DOHH2 (cell line): ENCODE measurements around the gene CDK19.

ENCODE experiments used
- H3F3A ChIP-seq: fragments of 200-600 bp; sonication (generic), shearing (Covaris generic); 2 replicates; pipeline ENCODE4 v1.6.0; 2016; ENCODE audit warnings: antibody characterized with exemption, mild to moderate bottlenecking; ENCODE audit not compliant: control insufficient read depth, insufficient read depth
- H3K27ac ChIP-seq: fragments of 200-600 bp; sonication (generic); 2 replicates; pipeline ENCODE4 v1.5.1; 2014; ENCODE audit warnings: low read depth, mild to moderate bottlenecking, low read length, moderate library complexity
- H3K27me3 ChIP-seq: fragments of 200-600 bp; sonication (generic); 2 replicates; pipeline ENCODE4 v1.6.1; 2014; ENCODE audit warnings: mild to moderate bottlenecking, low read length, mixed read lengths; ENCODE audit not compliant: control insufficient read depth
- H3K36me3 ChIP-seq: fragments of 200-600 bp; sonication (generic); 2 replicates; pipeline ENCODE4 v1.6.1; 2014; ENCODE audit warnings: mild to moderate bottlenecking, low read length, moderate library complexity, mixed read lengths; ENCODE audit not compliant: control insufficient read depth
- H3K4me1 ChIP-seq: fragments of 200-600 bp; sonication (generic); 2 replicates; pipeline ENCODE4 v1.6.1; 2014; ENCODE audit warnings: mild to moderate bottlenecking, low read length, mixed read lengths; ENCODE audit not compliant: control insufficient read depth
- H3K4me2 ChIP-seq: fragments of 200-600 bp; sonication (generic); 2 replicates; pipeline ENCODE4 v1.6.0; 2014; ENCODE audit warnings: mild to moderate bottlenecking, low read length, moderate library complexity
- H3K4me3 ChIP-seq: fragments of 200-600 bp; sonication (generic); 2 replicates; pipeline ENCODE4 v1.5.1; 2014; ENCODE audit warnings: mild to moderate bottlenecking, low read length, mixed read lengths
- H3K79me2 ChIP-seq: fragments of 200-600 bp; sonication (generic); 2 replicates; pipeline ENCODE4 v1.6.1; 2014; ENCODE audit warnings: mild to moderate bottlenecking, low read length, mixed read lengths; ENCODE audit not compliant: control insufficient read depth
- H3K9me2 ChIP-seq: fragments of 200-600 bp; sonication (generic); replicated peaks from 2 replicates; pipeline ENCODE4 v1.6.1; 2014; ENCODE audit warnings: mild to moderate bottlenecking, low read length, mixed read lengths; ENCODE audit not compliant: control insufficient read depth
- H3K9me3 ChIP-seq: fragments of 200-600 bp; sonication (generic); 2 replicates; pipeline ENCODE4 v1.6.1; 2014; ENCODE audit warnings: antibody characterized with exemption, low read length, mixed read lengths; ENCODE audit not compliant: control insufficient read depth, insufficient read depth
- H4K20me1 ChIP-seq: fragments of 200-600 bp; sonication (generic); 2 replicates; pipeline ENCODE4 v1.6.0; 2014; ENCODE audit warnings: low read depth, mild to moderate bottlenecking, antibody characterized with exemption, low read length, moderate library complexity; ENCODE audit not compliant: control insufficient read depth, insufficient read depth
- CTCF ChIP-seq: fragments of 200-600 bp; sonication (generic); IDR thresholded peaks from one replicate; pipeline ENCODE4 v1.5.1; 2014; ENCODE audit warnings: antibody characterized with exemption, mild to moderate bottlenecking, low read depth, low read length; ENCODE audit not compliant: poor library complexity, severe bottlenecking
- EZH2phosphoT487 ChIP-seq: fragments of 200-600 bp; sonication (generic); IDR thresholded peaks from 2 replicates; pipeline ENCODE4 v1.6.1; 2017; ENCODE audit warnings: borderline replicate concordance, mild to moderate bottlenecking, antibody characterized with exemption, low read length, moderate library complexity, mixed read lengths

Gene CDK19

GRCh38 chr6:110693296-110693695 lies 122.0 kb downstream of the CDK19 start:
- no peaks in the 10 kb centered on the region for H3K9me3 ChIP-seq
- H3K9me2 ChIP-seq = no peaks in the 10 kb centered on the region
- no peak overlapping the region for H3K4me3 ChIP-seq
- peaks cover 18% of the 10 kb centered on the region for H3K79me2 ChIP-seq
- TF ChIP-seq CTCF (no peak), EZH2phosphoT487 (no peak)
- no peak overlapping the region for H3K27ac ChIP-seq
- H4K20me1 ChIP-seq = no peaks in the 10 kb centered on the region
- H3K4me2 ChIP-seq = no peak overlapping the region
- no peaks in the 10 kb centered on the region for H3K27me3 ChIP-seq
- H3F3A ChIP-seq = no peaks in the 10 kb centered on the region
- H3K4me1 ChIP-seq = no peaks in the 10 kb centered on the region
- H3K36me3 ChIP-seq = no peaks in the 10 kb centered on the region

DNA sequence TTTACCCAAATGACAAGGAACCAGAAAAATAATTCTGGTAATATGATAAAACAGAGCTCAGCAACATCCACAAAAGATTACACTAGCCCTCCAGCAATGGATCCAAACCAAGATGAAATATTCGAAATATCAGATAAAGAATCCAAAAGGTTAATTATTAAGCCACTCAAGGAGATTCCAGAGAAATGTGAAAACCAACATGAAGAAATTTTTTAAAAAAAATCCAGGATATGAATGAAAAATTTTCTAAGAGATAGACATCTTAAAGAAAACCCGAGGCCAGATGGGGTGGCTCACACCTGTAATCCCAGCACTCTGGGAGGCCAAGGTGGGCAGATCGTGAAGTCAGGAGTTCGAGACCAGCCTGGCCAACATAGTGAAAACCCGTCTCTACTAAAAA lies 124.4 kb downstream of the CDK19 start:
- Histone ChIP-seq H3K9me3 (no peaks in the 10 kb centered on the region), H4K20me1 (no peaks in the 10 kb centered on the region; the same call in 1 of the 2 replicates), H3K27ac (no peak overlapping the region), H3K9me2 (no peaks in the 10 kb centered on the region), H3F3A (no peaks in the 10 kb centered on the region), H3K4me1 (no peaks in the 10 kb centered on the region), H3K4me3 (no peak overlapping the region), H3K79me2 (peaks cover 9% of the 10 kb centered on the region), H3K4me2 (no peak overlapping the region), H3K27me3 (no peaks in the 10 kb centered on the region), H3K36me3 (no peaks in the 10 kb centered on the region)
- TF ChIP-seq EZH2phosphoT487 (no peak), CTCF (no peak)

DNA sequence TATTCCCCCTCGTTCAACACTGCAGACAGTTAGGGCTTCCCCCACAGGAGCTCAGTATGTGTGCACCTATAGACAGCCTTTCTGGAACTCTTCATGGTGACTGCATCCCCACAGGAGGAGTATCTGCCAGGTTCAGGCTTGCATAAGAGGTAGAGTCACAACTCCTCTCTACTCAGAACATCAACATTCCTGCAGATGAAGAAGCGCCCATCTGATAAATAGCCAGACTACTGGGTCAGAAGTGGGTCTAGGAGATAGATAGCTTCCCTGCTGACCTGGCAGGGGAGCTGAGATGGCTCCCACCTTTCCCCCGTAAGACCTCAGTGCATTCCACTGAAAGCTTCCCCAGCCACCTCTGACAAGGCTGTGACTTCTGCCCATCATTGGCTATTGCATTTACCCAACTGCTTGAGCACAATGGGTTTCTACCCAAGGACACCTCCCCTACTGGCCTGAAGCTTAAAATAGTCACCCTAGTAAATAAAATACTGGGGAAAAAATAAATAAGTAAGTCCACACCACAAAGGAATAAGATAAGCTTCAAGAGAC lies 125.1 kb downstream of the CDK19 start:
- H3K79me2 ChIP-seq = peaks cover 4% of the 10 kb centered on the region; the same call in 1 of the 2 replicates
- H3K27me3 ChIP-seq = no peaks in the 10 kb centered on the region
- H3K27ac ChIP-seq = no peak overlapping the region
- H3K36me3 ChIP-seq = no peaks in the 10 kb centered on the region
- H4K20me1 ChIP-seq = no peaks in the 10 kb centered on the region; the same call in 1 of the 2 replicates
- no peak overlapping the region for H3K4me3 ChIP-seq
- H3K9me2 ChIP-seq = no peaks in the 10 kb centered on the region
- no peaks in the 10 kb centered on the region for H3K9me3 ChIP-seq
- H3F3A ChIP-seq = no peaks in the 10 kb centered on the region
- H3K4me2 ChIP-seq = no peak overlapping the region
- no peak for TF ChIP-seq EZH2phosphoT487
- TF ChIP-seq CTCF = no peak
- H3K4me1 ChIP-seq = no peaks in the 10 kb centered on the region
